GM12864 (cell line): ENCODE results near the gene ERMAP.
A peak's percentile ranks its signal among the peaks of the same experiment; 100 is the strongest.

Source experiments
- DNase-seq: peaks from one replicate; pipeline ENCODE4 v3.0.0-alpha.2; 2011; ENCODE audit warnings: low read depth
- H3K4me3 ChIP-seq: 2 replicates; pipeline ENCODE4 v1.5.1; 2011; ENCODE audit warnings: mild to moderate bottlenecking, low read depth, low read length, control low read depth
- TF ChIP-seq, protein P1 (sequence below): IDR thresholded peaks from 2 replicates; pipeline ENCODE4 v1.5.1; 2011; ENCODE audit warnings: low read depth, mild to moderate bottlenecking, moderate library complexity, low read length, control low read depth, inconsistent platforms; ENCODE audit errors: missing control alignments

The ERMAP gene

DNA sequence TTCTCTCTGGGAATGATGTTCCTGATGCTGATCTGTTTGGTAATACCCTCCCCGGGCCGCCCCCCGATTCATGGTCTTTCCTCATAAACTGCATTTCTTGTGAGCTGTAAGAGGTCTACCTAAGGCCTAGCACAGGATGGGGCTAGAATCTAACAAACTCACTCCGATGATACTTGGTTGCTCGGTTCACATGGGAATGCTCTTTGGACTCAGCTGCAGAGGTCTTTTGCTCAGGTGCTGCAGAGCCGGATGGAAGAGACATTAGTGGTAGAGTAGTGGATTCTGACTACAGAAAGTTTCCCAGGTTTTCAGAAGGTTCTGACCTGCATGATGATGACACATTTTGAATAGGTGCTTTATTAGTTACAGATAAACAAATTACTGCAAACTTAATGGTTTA, 40.4 kb upstream of the ERMAP start:
- TF ChIP-seq, protein P1, sequence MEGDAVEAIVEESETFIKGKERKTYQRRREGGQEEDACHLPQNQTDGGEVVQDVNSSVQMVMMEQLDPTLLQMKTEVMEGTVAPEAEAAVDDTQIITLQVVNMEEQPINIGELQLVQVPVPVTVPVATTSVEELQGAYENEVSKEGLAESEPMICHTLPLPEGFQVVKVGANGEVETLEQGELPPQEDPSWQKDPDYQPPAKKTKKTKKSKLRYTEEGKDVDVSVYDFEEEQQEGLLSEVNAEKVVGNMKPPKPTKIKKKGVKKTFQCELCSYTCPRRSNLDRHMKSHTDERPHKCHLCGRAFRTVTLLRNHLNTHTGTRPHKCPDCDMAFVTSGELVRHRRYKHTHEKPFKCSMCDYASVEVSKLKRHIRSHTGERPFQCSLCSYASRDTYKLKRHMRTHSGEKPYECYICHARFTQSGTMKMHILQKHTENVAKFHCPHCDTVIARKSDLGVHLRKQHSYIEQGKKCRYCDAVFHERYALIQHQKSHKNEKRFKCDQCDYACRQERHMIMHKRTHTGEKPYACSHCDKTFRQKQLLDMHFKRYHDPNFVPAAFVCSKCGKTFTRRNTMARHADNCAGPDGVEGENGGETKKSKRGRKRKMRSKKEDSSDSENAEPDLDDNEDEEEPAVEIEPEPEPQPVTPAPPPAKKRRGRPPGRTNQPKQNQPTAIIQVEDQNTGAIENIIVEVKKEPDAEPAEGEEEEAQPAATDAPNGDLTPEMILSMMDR = no peak
- H3K4me3 ChIP-seq = no peak overlapping the region
- no peak for DNase-seq

DNA sequence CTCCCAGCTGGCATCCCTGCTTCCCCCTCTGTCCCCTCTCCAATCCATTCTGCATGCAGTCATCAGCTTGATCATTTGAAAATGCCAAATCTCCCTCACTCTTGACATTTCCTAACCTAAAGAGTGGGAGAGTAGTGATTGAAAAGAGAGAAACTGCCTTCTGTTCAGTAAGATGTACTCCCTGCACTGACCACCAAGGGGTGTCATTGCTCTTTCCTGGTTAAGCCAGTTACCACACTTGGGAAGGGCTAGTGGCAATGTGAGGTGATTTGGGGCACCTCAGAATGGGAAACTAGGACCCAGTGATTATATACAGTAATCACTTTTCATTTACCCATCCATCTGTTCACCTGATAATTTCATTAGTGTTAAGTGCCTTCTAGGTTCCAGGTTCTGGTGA, 39.1 kb upstream of the ERMAP start:
- TF ChIP-seq, protein P1 = peak; percentile 66
- H3K4me3 ChIP-seq = no peak overlapping the region
- DNase-seq = no peak

DNA sequence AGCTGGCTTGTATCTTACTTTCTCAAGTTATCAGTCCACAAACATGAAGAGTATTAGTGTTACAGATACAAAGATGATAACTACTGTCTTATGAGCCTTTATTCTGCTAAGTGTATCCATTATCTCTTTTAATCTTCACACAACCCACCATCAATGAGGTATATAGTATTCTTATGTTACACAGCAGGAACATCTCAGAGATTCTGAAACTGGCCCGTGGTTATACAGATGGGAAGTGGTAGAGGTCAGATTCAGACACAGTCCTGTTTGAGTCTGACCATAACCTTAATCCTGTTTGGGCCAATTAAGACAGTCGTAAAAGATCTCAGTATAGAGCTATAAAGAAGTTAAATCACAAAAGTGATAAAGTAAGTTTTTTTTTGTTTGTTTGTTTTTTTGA, 37.2 kb upstream of the ERMAP start:
- no peak for DNase-seq
- no peak overlapping the region for H3K4me3 ChIP-seq
- TF ChIP-seq, protein P1 = no peak

DNA sequence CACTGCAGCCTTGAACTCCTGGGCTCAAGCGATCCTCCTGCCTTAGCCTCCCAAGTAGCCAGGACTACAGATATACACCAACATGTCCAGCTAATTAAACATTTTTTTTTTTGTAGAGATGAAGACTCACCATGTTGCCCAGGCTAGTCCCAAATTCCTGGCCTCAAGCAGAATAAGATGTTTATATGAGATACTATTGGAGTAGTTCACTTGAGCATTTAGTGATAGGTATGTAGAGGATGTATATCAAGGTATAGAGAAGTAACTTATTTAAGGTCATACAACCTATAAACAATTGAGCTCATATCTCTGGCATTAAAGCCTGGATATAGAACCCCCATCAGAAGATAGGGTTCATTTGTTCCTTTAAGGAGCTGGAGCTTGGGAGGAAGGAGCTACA, 36.7 kb upstream of the ERMAP start:
- TF ChIP-seq, protein P1 = no peak
- DNase-seq = no peak
- H3K4me3 ChIP-seq = no peak overlapping the region

DNA sequence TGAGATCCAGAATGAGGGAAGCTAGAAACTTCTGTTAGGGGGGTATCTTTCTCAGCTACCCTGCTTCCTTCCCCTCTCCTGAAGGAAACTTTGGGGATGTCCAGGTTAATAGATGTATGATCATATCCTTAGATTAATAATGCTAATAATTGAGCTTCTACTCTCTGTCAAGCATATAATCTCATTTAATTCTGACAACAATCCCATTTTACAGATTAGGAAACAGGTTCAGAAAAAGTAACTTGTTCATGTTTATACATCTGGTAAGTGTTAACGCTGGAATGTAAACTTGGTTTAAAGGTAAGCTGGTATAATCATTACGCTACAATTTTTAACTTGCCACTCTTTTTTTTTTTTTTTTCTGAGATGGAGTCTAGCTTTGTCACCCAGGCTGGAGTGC, 33.8 kb upstream of the ERMAP start:
- no peak overlapping the region for H3K4me3 ChIP-seq
- TF ChIP-seq, protein P1 = no peak
- no peak for DNase-seq

DNA sequence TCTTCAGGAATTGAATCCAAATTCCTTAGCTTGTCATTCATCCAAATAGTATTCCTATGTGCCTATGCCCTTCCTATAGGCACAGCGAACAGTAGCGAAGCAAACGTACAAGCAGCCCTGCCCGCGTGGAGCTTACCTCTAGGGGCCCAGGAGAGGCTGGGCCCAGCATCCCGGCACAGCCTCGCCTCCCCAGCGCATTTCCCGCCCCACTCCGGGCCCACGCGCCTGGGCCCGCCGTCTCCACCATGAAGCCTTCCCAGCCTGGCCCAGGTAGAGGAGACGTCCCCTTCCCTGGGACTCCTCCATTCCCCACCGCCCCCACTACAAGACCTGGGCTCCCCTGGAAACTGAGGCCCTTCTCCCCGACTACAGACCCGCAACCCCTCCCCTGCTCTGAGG, 32.4 kb upstream of the ERMAP start:
- H3K4me3 ChIP-seq = no peak overlapping the region
- TF ChIP-seq, protein P1 = no peak
- DNase-seq = no peak

DNA sequence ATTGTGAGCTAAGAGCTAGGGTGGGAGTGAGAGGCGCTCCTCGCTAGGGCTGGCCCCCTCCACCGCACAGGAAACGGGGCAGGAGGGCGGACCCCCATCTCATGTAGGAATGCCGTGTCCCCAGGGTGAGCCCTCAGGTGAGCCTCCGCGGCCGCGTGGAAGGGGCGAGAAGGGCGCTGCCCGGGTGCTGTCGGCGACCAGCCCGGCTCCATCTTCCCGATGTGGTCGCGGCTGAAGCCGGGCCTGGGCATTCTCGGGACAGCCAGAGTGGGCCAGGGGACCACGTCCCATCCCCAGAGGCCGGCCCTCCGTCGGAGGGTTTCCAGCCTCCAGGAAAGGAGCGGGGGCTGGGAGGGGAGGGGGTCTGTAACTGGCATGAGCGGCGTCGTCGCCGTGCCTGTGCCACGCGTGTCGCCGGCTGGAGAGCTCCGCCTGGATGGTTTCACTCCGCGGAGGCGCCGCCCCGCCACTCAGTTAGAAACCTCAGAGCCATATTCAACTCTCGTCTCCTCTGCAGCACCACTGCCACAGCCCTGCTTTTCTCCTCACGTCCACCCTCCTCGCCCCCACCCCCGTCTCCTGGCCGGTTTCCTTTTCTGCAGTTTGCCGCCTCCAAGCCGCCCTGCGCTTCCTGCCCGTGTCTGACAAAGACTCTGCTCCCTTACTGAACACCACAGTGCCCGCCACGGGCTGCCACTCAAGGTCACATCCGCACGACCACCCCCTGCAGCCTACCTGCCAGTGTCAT, 31.8 kb upstream of the ERMAP start, which contains the start of gene TMEM269:
Gene TMEM269 (plus strand): TSS at position 46 of the 748 bp plus-strand sequence. CDS start 4,903 bp downstream, outside the sequence.
- H3K4me3 ChIP-seq = no peak within 1 kb of the TSS
- no peak for DNase-seq
- TF ChIP-seq, protein P1 = no peak
